GM23338 (cell line): ENCODE data around the gene SLCO3A1. TPM values are rescaled to one million over a fixed set of nuclear protein-coding genes. Genes with fewer than 3 reads are reported as not detected.

Experiments used
- ATAC-seq: fragments of 200-7000 bp; cut with Tn5 transposase; 3 replicates; pipeline ENCODE4 v1.9.1; 2020
- DNase-seq: peaks from one replicate; pipeline ENCODE4 v3.0.0-alpha.2; 2015; ENCODE audit warnings: low spot score
- H2AFZ ChIP-seq: fragments of 200-600 bp; sonication (generic); 2 replicates; pipeline ENCODE4 v1.8.0; 2016; ENCODE audit warnings: antibody characterized with exemption, mild to moderate bottlenecking, moderate library complexity
- H3F3A ChIP-seq: fragments of 200-600 bp; sonication (generic); replicated peaks from 2 replicates; pipeline ENCODE4 v1.8.0; 2017; ENCODE audit warnings: antibody characterized with exemption, mixed run types, low read depth
- H3K27ac ChIP-seq: fragments of 200-600 bp; sonication (generic); 2 replicates; pipeline ENCODE4 v1.6.1; 2016; ENCODE audit warnings: low read depth
- H3K27me3 ChIP-seq: fragments of 200-600 bp; sonication (generic); 2 replicates; pipeline ENCODE4 v1.8.0; 2016; ENCODE audit warnings: mild to moderate bottlenecking, mixed run types, moderate library complexity; ENCODE audit not compliant: insufficient read depth
- H3K36me3 ChIP-seq: fragments of 200-600 bp; sonication (generic); 2 replicates; pipeline ENCODE4 v1.8.0; 2016; ENCODE audit warnings: mild to moderate bottlenecking; ENCODE audit not compliant: insufficient read depth
- H3K4me1 ChIP-seq: fragments of 200-600 bp; sonication (generic); 2 replicates; pipeline ENCODE4 v1.8.0; 2016; ENCODE audit warnings: mild to moderate bottlenecking, moderate library complexity; ENCODE audit not compliant: insufficient read depth
- H3K4me2 ChIP-seq: fragments of 200-600 bp; sonication (generic); 2 replicates; pipeline ENCODE4 v1.7.1; 2017; ENCODE audit warnings: mixed run types
- H3K4me3 ChIP-seq: fragments of 200-600 bp; sonication (generic); 2 replicates; pipeline ENCODE4 v1.6.1; 2016; ENCODE audit warnings: mixed run types
- H3K79me2 ChIP-seq: fragments of 200-600 bp; sonication (generic); replicated peaks from 2 replicates; pipeline ENCODE4 v1.8.0; 2017; ENCODE audit warnings: mild to moderate bottlenecking; ENCODE audit not compliant: insufficient read depth
- H3K9me2 ChIP-seq: fragments of 200-600 bp; sonication (generic); 2 replicates; pipeline ENCODE4 v1.8.0; 2017; ENCODE audit not compliant: insufficient read depth
- H4K20me1 ChIP-seq: fragments of 200-600 bp; sonication (generic); replicated peaks from 2 replicates; pipeline ENCODE4 v1.8.0; 2017; ENCODE audit warnings: mild to moderate bottlenecking; ENCODE audit not compliant: insufficient read depth
- H3K27ac Mint-ChIP-seq: 2 replicates; pipeline ENCODE4 v1.8.0; 2020; ENCODE audit warnings: inconsistent platforms, mild to moderate bottlenecking, moderate library complexity, mixed read lengths
- H3K27me3 Mint-ChIP-seq: 3 replicates; pipeline ENCODE4 v1.8.0; 2022; ENCODE audit warnings: low read depth, mild to moderate bottlenecking, moderate library complexity, mixed read lengths, inconsistent platforms; ENCODE audit not compliant: insufficient read depth, poor library complexity
- H3K36me3 Mint-ChIP-seq: 3 replicates; pipeline ENCODE4 v1.8.0; 2021; ENCODE audit warnings: low read depth, mild to moderate bottlenecking, inconsistent platforms, moderate library complexity, mixed read lengths
- H3K4me1 Mint-ChIP-seq: 3 replicates; pipeline ENCODE4 v1.8.0; 2020; ENCODE audit warnings: mild to moderate bottlenecking, inconsistent platforms, mixed read lengths
- H3K4me3 Mint-ChIP-seq: 3 replicates; pipeline ENCODE4 v1.8.0; 2021; ENCODE audit warnings: moderate library complexity, mild to moderate bottlenecking, inconsistent platforms, mixed read lengths
- H3K9me3 Mint-ChIP-seq: 3 replicates; pipeline ENCODE4 v1.8.0; 2020; ENCODE audit warnings: moderate library complexity, mild to moderate bottlenecking, inconsistent platforms, mixed read lengths
- JUNB ChIP-seq: IDR thresholded peaks from one replicate; pipeline ENCODE4 v1.6.1; 2016; ENCODE audit warnings: antibody characterized with exemption; ENCODE audit not compliant: unreplicated experiment
- POLR2AphosphoS5 ChIP-seq: IDR thresholded peaks from 2 replicates; pipeline ENCODE4 v1.6.1; 2016; ENCODE audit warnings: antibody characterized with exemption, low read depth
- STAT1 ChIP-seq: IDR thresholded peaks from one replicate; pipeline ENCODE4 v1.6.1; 2016; ENCODE audit warnings: antibody characterized with exemption; ENCODE audit not compliant: unreplicated experiment
- ZNF114 ChIP-seq: fragments of 250-450 bp; sonication (Bioruptor Pico); IDR thresholded peaks from 2 replicates; pipeline ENCODE4 v1.5.0; 2020; ENCODE audit warnings: mild to moderate bottlenecking, moderate library complexity
- polyA plus RNA-seq: library from polyadenylated mRNA; unstranded; fragments of >200 nt; fragmentation: Nextera tagmentation; extraction: Ambion mirVana; gene quantifications from 2 replicates; pipeline ENCODE4 v1.2.1, GENCODE V29; 2016
- total RNA-seq: library from RNA; depleted of rRNA; stranded (reverse); fragments of >200 nt; shearing (Covaris generic); gene quantifications from 2 replicates; pipeline ENCODE4 v1.2.3, GENCODE V29; 2014
- TF ChIP-seq, protein P1 (sequence below): fragments of 250-450 bp; sonication (Bioruptor Pico); IDR thresholded peaks from 2 replicates; pipeline ENCODE4 v1.5.0; 2020; ENCODE audit warnings: mild to moderate bottlenecking, moderate library complexity

Gene SLCO3A1
- total and polyA plus RNA-seq, 2 experiments from 2014 or later: 7.3 to 9.4 TPM

GRCh38 chr15:92122259-92122658 is 268.8 kb downstream of the SLCO3A1 start (continued):
- TF ChIP-seq, protein P1, sequence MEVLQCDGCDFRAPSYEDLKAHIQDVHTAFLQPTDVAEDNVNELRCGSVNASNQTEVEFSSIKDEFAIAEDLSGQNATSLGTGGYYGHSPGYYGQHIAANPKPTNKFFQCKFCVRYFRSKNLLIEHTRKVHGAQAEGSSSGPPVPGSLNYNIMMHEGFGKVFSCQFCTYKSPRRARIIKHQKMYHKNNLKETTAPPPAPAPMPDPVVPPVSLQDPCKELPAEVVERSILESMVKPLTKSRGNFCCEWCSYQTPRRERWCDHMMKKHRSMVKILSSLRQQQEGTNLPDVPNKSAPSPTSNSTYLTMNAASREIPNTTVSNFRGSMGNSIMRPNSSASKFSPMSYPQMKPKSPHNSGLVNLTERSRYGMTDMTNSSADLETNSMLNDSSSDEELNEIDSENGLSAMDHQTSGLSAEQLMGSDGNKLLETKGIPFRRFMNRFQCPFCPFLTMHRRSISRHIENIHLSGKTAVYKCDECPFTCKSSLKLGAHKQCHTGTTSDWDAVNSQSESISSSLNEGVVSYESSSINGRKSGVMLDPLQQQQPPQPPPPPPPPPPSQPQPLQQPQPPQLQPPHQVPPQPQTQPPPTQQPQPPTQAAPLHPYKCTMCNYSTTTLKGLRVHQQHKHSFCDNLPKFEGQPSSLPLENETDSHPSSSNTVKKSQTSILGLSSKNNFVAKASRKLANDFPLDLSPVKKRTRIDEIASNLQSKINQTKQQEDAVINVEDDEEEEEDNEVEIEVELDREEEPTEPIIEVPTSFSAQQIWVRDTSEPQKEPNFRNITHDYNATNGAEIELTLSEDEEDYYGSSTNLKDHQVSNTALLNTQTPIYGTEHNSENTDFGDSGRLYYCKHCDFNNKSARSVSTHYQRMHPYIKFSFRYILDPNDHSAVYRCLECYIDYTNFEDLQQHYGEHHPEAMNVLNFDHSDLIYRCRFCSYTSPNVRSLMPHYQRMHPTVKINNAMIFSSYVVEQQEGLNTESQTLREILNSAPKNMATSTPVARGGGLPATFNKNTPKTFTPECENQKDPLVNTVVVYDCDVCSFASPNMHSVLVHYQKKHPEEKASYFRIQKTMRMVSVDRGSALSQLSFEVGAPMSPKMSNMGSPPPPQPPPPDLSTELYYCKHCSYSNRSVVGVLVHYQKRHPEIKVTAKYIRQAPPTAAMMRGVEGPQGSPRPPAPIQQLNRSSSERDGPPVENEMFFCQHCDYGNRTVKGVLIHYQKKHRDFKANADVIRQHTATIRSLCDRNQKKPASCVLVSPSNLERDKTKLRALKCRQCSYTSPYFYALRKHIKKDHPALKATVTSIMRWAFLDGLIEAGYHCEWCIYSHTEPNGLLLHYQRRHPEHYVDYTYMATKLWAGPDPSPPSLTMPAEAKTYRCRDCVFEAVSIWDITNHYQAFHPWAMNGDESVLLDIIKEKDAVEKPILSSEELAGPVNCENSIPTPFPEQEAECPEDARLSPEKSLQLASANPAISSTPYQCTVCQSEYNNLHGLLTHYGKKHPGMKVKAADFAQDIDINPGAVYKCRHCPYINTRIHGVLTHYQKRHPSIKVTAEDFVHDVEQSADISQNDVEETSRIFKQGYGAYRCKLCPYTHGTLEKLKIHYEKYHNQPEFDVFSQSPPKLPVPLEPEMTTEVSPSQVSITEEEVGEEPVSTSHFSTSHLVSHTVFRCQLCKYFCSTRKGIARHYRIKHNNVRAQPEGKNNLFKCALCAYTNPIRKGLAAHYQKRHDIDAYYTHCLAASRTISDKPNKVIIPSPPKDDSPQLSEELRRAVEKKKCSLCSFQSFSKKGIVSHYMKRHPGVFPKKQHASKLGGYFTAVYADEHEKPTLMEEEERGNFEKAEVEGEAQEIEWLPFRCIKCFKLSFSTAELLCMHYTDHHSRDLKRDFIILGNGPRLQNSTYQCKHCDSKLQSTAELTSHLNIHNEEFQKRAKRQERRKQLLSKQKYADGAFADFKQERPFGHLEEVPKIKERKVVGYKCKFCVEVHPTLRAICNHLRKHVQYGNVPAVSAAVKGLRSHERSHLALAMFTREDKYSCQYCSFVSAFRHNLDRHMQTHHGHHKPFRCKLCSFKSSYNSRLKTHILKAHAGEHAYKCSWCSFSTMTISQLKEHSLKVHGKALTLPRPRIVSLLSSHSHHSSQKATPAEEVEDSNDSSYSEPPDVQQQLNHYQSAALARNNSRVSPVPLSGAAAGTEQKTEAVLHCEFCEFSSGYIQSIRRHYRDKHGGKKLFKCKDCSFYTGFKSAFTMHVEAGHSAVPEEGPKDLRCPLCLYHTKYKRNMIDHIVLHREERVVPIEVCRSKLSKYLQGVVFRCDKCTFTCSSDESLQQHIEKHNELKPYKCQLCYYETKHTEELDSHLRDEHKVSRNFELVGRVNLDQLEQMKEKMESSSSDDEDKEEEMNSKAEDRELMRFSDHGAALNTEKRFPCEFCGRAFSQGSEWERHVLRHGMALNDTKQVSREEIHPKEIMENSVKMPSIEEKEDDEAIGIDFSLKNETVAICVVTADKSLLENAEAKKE (CRISPR knock-in tag): no peak
- TF ChIP-seq STAT1: no peak
- TF ChIP-seq JUNB: no peak
- no peak for TF ChIP-seq ZNF114 (CRISPR knock-in tag)

DNA sequence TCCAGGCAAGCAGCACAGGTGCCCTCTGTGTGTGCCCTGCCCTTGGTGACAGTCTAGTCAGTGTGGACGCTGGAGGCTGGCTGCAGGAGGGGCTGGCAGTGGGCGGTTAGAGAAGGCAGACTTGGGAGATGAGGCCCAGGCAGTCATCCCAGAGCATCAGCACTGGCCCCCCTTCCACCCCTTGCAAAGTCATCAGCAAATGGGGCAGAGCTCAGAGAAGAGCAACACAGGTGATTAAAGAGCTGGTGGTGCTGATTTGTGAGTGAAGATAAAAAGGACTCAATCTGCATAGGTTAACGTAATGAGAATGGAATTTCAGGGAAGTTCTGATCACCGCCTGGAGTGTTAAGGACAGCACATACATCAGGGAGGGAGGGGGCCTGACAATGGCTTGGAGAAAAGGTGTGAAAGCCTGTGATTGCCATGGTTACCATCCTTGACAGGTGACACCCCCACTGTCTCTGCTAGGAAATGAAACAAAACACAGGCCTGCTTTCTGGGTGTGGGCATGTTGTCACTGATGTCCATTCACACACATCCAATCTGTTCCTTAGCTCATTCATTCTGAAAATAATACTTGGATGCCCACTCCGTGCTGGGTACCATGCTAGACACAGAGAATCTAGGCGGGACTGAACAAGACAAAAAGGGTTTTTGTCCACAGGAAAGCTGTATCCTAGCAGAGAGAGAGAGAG is 270.6 kb downstream of the SLCO3A1 start:
- ATAC-seq (peak; percentile 89), DNase-seq (peak; percentile 88)
- Histone ChIP-seq H3K36me3 (no peaks in the 10 kb centered on the region), H3F3A (no peaks in the 10 kb centered on the region), H3K79me2 (no peaks in the 10 kb centered on the region), H4K20me1 (no peaks in the 10 kb centered on the region), H3K9me2 (no peaks in the 10 kb centered on the region), H3K4me2 (peak overlapping the region; percentile 41), H3K4me3 (no peak overlapping the region), H3K4me1 (peaks cover 11% of the 10 kb centered on the region), H3K27me3 (no peaks in the 10 kb centered on the region), H3K27ac (peak overlapping the region; percentile 20), H2AFZ (no peak overlapping the region)
- H3K27me3 Mint-ChIP-seq: peaks cover 7% of the 10 kb centered on the region
- H3K36me3 Mint-ChIP-seq: peaks cover 30% of the 10 kb centered on the region
- H3K4me3 Mint-ChIP-seq: no peak overlapping the region
- H3K27ac Mint-ChIP-seq: no peak overlapping the region; the same call in 1 of the 2 replicates
- peaks cover 38% of the 10 kb centered on the region for H3K4me1 Mint-ChIP-seq
- TF ChIP-seq POLR2AphosphoS5: no peak
- H3K9me3 Mint-ChIP-seq: peaks cover 15% of the 10 kb centered on the region
